MCF 10A (cell line): ENCODE results near the gene TMEM187. TPM values are rescaled to one million over a fixed set of nuclear protein-coding genes. Genes with fewer than 3 reads are reported as not detected.

Experiments used
- BruUV-seq: library from RNA; stranded (reverse); fragments of 400-500 nt; replicated peaks from 2 replicates; lab custom pipeline; 2021; lab: Mats Ljungman, UMichigan
- CTCF ChIA-PET: fragments of 300-600 bp; sonication (Branson Sonifier 250); formaldehyde crosslinking; extraction: SDS; loops from one replicate; lab custom pipeline; 2021; ENCODE audit warnings: antibody characterized with exemption, inconsistent platforms; lab: Yijun Ruan, JAX
- POLR2A ChIA-PET: fragments of 300-600, 350-650 bp; sonication (Branson Sonifier 250); formaldehyde crosslinking; extraction: SDS; loops from one replicate; lab custom pipeline; 2020; ENCODE audit warnings: antibody characterized with exemption, inconsistent platforms; lab: Yijun Ruan, JAX
- DNase-seq: peaks from one replicate; pipeline ENCODE4 v3.0.0-alpha.2; 2018; ENCODE audit not compliant: unreplicated experiment
- H3K27ac Mint-ChIP-seq: one replicate; pipeline ENCODE4 v1.8.0; 2022; ENCODE audit warnings: mild to moderate bottlenecking, low read depth, mixed read lengths; ENCODE audit not compliant: unreplicated experiment
- H3K27me3 Mint-ChIP-seq: one replicate; pipeline ENCODE4 v1.8.0; 2022; ENCODE audit warnings: mixed read lengths; ENCODE audit not compliant: insufficient read depth, unreplicated experiment
- H3K36me3 Mint-ChIP-seq: one replicate; pipeline ENCODE4 v1.8.0; 2022; ENCODE audit warnings: mild to moderate bottlenecking, moderate library complexity, mixed read lengths; ENCODE audit not compliant: insufficient read depth, unreplicated experiment
- H3K4me1 Mint-ChIP-seq: one replicate; pipeline ENCODE4 v1.8.0; 2022; ENCODE audit warnings: mixed read lengths; ENCODE audit not compliant: insufficient read depth, unreplicated experiment
- H3K4me3 Mint-ChIP-seq: one replicate; pipeline ENCODE4 v1.8.0; 2022; ENCODE audit warnings: mild to moderate bottlenecking, moderate library complexity, mixed read lengths; ENCODE audit not compliant: unreplicated experiment
- H3K9me3 Mint-ChIP-seq: one replicate; pipeline ENCODE4 v1.8.0; 2022; ENCODE audit warnings: mixed read lengths; ENCODE audit not compliant: unreplicated experiment
- intact Hi-C: fragments of 100-400 bp; cut with micrococcal nuclease; formaldehyde crosslinking; loops from 2 replicates; pipeline ENCODE4 v1.14.1; 2022
- total RNA-seq: library from RNA; stranded (reverse); gene quantifications from 2 replicates; pipeline ENCODE4 v1.2.3, GENCODE V29; 2022
- TF ChIP-seq, protein P1 (sequence below): fragments of 200-600 bp; IDR thresholded peaks from one replicate; pipeline ENCODE4 v1.8.0; 2022; ENCODE audit warnings: antibody characterized with exemption, mild to moderate bottlenecking; ENCODE audit not compliant: unreplicated experiment

TMEM187 gene
- total RNA-seq, 1 experiment from 2014 or later, result 9.3 TPM

DNA sequence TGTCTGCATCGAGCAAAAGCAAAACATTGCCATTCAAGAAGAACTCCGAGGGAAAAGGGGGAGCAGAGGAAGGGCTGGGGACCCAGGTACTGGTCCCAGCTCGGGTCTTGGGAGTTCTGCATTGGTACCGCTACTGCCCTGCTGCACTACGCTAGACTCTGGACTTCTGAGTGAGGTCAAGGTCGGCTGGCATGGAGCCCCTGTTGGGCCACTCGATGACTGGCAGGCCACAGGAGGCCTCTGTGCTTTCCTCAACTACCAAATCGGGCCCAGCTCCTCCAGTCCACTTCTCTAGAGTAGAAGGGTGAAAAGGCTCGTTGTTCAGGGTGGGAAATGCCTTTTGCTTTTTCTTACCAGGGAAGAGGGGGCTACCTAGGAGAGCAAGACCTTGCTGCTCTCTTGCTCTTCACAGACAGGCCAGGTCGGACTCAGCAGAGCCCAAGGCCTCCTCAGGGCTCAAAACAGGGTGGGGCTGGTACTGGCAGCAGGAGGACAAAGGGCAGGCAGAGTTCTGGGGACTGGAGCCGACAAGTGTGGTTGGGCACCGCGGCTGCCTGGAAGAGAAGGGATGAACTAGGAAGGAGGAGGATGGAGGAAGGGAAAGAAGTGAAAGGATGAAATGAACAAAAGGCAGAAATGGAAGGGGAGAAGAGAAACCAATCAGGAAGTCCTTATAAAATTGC is 56.1 kb downstream of the TMEM187 start:
- TF ChIP-seq, protein P1, sequence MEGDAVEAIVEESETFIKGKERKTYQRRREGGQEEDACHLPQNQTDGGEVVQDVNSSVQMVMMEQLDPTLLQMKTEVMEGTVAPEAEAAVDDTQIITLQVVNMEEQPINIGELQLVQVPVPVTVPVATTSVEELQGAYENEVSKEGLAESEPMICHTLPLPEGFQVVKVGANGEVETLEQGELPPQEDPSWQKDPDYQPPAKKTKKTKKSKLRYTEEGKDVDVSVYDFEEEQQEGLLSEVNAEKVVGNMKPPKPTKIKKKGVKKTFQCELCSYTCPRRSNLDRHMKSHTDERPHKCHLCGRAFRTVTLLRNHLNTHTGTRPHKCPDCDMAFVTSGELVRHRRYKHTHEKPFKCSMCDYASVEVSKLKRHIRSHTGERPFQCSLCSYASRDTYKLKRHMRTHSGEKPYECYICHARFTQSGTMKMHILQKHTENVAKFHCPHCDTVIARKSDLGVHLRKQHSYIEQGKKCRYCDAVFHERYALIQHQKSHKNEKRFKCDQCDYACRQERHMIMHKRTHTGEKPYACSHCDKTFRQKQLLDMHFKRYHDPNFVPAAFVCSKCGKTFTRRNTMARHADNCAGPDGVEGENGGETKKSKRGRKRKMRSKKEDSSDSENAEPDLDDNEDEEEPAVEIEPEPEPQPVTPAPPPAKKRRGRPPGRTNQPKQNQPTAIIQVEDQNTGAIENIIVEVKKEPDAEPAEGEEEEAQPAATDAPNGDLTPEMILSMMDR, result no peak
- H3K27ac Mint-ChIP-seq, result no peak overlapping the region
- no peaks in the 10 kb centered on the region for H3K9me3 Mint-ChIP-seq
- POLR2A ChIA-PET, result interaction anchor here (1.2 to 2.2 kb wide), 2 partner anchors 10 to 57 kb away, joined by 3 to 7 read pairs; partner anchors contain the start of genes HCFC1 and IRAK1
- no peaks in the 10 kb centered on the region for H3K4me1 Mint-ChIP-seq
- intact Hi-C loops, result no loop called here
- no TSS peak for BruUV-seq
- peaks cover 56% of the 10 kb centered on the region for H3K27me3 Mint-ChIP-seq
- H3K36me3 Mint-ChIP-seq, result peaks cover 46% of the 10 kb centered on the region
- no peak overlapping the region for H3K4me3 Mint-ChIP-seq
- CTCF ChIA-PET, result interaction anchor here (0.5 to 5.6 kb wide), 4 partner anchors 15 to 290 kb away, joined by 3 to 29 read pairs (median 4); no protein-coding TSS in a partner anchor
- DNase-seq, result no peak

DNA sequence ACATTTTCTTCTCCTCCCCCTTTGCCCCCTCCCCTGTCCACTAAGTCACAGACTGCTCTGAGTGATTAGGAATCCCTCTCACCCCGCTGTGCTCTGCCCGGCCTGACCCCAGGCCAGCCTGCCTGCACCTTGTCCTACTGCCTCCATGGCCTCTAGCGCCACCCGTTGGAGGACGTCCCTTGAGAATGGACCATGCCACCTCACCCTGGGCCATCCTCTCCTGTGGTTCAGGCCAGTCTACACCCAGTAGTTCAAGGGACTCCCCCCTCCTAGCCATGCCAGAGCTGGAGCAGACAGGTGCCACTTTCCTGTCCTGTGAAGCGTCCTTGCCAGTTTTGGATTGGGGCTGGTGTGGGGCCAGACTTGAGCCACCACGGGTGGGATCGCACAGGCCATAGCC is 56.9 kb downstream of the TMEM187 start:
- TF ChIP-seq, protein P1, result no peak
- ChIA-PET POLR2A (no interaction called here), CTCF (interaction anchor here (1.0 to 5.6 kb wide), 3 partner anchors 13 to 22 kb away, joined by 3 to 29 read pairs (median 4); no protein-coding TSS in a partner anchor)
- Mint-ChIP-seq H3K4me1 (no peaks in the 10 kb centered on the region), H3K9me3 (no peaks in the 10 kb centered on the region), H3K27me3 (peaks cover 61% of the 10 kb centered on the region), H3K36me3 (peaks cover 47% of the 10 kb centered on the region), H3K4me3 (no peak overlapping the region), H3K27ac (no peak overlapping the region)
- intact Hi-C loops, result no loop called here
- BruUV-seq, result no TSS peak
- DNase-seq, result no peak

DNA sequence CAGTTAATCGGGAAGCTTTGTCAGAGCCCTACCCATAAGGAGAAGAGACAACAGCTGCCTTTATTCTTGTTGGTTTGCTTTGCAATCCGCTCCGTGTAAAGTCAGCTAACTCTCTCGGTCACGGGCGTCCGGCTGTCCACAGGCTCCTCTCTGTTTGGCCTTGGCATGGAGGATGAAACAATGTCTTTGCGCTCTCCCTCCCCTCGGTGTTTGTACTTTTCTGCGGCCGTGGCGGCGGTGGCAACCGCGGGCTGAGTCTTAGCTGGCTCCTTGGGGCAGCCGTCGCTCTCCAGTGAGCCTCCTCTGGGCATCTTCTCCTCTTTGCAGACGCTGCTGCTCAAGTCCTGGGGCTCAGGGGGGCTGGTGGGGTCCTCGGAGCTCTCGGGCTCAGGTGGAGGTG is 57.7 kb downstream of the TMEM187 start:
- BruUV-seq, result no TSS peak
- TF ChIP-seq, protein P1, result no peak
- ChIA-PET CTCF (interaction anchor here (0.6 to 5.6 kb wide), 4 partner anchors 12 to 48 kb away, joined by 3 to 29 read pairs (median 4); no protein-coding TSS in a partner anchor), POLR2A (interaction anchor here (0.6 kb wide), 1 partner anchor 16 kb away, joined by 3 read pairs; no protein-coding TSS in a partner anchor)
- no peaks in the 10 kb centered on the region for H3K4me1 Mint-ChIP-seq
- H3K27me3 Mint-ChIP-seq, result peaks cover 66% of the 10 kb centered on the region
- no peak overlapping the region for H3K27ac Mint-ChIP-seq
- H3K4me3 Mint-ChIP-seq, result no peak overlapping the region
- H3K9me3 Mint-ChIP-seq, result no peaks in the 10 kb centered on the region
- H3K36me3 Mint-ChIP-seq, result peaks cover 51% of the 10 kb centered on the region
- intact Hi-C loops, result no loop called here
- no peak for DNase-seq

DNA sequence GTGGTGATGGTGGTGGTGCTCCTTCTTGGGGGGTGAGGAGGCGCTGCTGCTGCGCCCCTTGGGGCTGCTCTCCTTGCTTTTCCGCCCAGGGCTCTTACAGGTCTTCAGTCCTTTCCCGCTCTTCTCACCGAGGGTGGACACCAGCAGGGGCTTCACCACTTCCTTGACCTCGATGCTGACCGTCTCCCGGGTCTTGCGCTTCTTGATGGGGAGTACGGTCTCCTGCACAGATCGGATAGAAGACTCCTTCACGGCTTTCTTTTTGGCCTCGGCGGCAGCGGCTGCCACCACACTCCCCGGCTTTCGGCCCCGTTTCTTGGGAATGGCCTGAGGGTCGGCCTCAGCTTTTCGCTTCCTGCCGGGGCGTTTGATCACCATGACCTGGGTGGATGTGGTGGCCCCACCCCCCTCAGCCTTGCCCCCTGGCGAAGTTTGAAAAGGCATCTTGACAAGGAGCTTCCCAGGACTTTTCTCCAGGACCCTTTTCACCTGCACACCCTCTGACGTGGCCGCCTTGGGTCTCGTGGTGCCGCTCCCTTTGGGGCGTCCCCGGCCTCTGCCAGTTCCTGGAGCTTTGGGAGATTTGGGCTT is 58.3 kb downstream of the TMEM187 start:
- Mint-ChIP-seq H3K4me3 (no peak overlapping the region), H3K36me3 (peaks cover 48% of the 10 kb centered on the region), H3K27me3 (peaks cover 66% of the 10 kb centered on the region), H3K9me3 (no peaks in the 10 kb centered on the region), H3K27ac (no peak overlapping the region), H3K4me1 (no peaks in the 10 kb centered on the region)
- CTCF ChIA-PET, result interaction anchor here (0.5 to 5.6 kb wide), 5 partner anchors 12 to 47 kb away, joined by 3 to 29 read pairs (median 3); no protein-coding TSS in a partner anchor
- intact Hi-C loops, result no loop called here
- POLR2A ChIA-PET, result interaction anchor here (0.6 kb wide), 2 partner anchors 9 to 16 kb away, joined by 3 read pairs; no protein-coding TSS in a partner anchor
- no peak for DNase-seq
- TF ChIP-seq, protein P1, result no peak
- BruUV-seq, result TSS peak; percentile 44
